HL-60/S4 treated with retinoic acid at 250 ng/mL for 4 days and 3 days (cell line): ENCODE measurements around the gene DUSP23.

Experiments used
- in situ Hi-C: fragments of 300-500 bp; cut with MboI; formaldehyde crosslinking; loops from 2 replicates; pipeline ENCODE4 v1.7.0; 2022; ENCODE audit warnings: low sequenced_read_pairs

The DUSP23 gene

DNA sequence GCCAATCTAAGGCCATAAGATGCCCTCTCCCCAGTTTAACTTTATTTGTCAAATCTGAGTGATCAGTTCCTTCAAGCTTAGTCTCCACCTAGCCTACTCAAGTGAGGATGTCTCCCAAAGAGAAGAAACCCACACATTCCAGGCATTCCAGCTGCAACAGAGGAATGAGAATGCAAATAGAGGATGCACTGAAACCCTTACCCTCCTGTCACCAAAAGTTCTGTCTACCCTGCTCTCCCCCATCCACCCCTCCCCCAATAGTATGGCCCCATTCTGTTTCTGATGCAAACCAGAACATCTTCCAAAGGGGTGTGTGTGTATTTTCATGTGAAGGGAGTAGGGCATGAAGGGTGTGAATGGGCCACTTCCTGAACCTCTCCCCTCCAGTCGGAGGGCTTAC lies 3.0 kb downstream of the DUSP23 start:
- in situ Hi-C loops, result no loop called here

DNA sequence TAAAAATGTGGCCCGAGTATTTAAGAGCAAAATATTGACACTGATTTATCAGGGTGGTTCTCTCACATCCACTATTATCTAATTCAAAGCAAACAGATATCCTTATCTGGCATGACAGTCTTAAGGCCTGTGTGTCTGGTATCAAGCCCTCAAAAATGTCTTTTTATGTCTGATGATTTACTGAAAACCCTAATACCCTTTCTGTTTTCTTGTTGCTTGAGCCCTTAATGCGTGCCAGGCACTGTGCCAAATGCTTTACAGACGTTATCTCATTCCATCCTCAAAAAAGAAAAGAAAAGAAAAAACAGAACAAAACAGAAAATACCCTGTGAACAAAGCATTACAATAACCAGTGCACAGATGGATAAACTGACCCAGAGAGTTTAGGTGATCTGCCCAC lies 5.7 kb downstream of the DUSP23 start:
- in situ Hi-C loops, result no loop called here

DNA sequence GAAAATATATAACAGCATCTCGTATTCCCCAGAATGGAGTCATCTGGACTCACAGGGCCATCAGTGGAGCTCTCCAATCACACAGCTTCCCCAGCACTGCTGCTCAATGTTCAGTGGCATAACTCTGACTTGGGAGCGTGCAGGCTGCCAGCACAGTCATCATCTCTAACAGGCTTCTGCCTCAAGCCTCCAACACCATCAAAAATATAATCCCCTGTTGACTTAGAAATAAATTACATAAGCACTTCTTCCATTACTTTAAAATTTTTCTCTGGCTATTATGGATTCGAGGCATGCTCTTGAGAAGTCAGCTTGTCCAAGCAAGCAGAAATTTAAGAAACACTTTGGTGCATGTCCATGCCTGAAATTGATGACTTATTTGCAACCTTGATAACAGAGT lies 6.2 kb downstream of the DUSP23 start:
- in situ Hi-C loops, result no loop called here

DNA sequence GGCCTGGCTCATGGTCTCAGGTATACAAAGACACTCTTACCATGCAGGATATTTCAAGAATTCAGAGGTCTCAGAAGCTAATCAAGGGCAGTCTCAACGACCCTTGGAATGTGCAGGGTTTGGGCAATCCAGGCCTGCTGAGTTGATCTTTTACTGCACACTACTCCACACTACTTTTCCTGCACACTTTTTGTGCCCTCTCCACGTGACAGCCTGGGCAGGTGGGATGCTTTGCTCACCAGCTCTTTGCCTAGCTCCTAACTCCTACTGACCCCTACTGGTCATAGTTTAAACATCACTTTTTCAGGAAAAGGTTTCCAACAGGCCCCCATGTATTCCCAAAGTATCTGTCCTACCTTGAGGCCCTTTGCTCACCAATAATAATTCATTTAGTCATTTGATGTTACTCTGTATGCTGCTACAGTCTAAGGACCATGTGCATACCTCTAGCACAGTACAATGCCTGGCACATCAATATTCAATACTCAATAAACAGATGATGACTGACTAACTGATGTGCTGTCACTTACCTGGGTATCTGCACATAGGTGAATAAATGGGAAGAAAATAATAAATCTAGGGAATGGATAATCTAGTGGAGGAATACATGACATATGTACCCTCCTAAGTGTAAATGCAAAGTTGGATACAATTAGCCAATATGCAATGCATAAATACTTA lies 9.6 kb downstream of the DUSP23 start:
- in situ Hi-C loops, result loop anchor here (5.0 to 10.0 kb wide), 2 partner anchors 104 to 217 kb away; no protein-coding TSS in a partner anchor

DNA sequence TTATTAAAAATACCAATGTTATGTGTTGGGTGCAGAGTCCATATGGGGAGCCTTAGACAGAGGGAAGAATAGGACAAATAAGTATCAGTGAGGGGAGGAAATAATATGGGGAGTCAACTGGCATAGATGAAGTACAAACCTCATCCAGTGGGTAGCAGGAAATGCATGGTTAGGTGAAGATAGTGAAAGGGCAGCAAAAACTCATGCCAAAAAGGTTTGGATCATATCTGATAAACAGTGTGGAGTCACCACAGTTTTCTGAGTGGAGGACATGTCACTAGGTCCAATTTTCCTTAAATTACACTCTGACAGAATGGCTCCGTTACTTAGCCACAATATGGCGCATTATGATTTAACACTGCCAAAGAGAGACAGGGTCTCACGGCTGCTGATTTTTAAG lies 10.3 kb downstream of the DUSP23 start:
- in situ Hi-C loops, result loop anchor here (5.0 to 10.0 kb wide), 2 partner anchors 104 to 216 kb away; no protein-coding TSS in a partner anchor

DNA sequence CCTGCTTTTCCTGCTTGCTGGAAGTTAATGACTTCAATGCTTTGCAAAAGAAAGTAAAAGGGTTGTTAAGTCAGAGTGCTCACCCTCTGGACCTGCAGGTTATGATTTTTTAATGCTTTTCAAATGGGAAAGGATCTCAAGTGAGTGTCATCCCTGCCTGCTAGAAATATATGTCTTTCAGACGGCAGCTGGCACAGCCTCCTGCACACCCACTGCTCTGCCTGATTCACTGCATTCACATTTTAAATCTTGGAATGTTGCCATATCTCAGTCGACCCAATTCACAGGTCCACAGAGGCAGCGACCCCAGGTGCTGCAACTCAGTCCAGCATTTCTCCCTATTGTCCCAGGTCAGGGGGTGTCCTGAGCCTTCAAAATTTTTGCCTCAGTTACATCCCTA lies 10.7 kb downstream of the DUSP23 start:
- in situ Hi-C loops, result loop anchor here (5.0 to 10.0 kb wide), 2 partner anchors 103 to 216 kb away; no protein-coding TSS in a partner anchor

DNA sequence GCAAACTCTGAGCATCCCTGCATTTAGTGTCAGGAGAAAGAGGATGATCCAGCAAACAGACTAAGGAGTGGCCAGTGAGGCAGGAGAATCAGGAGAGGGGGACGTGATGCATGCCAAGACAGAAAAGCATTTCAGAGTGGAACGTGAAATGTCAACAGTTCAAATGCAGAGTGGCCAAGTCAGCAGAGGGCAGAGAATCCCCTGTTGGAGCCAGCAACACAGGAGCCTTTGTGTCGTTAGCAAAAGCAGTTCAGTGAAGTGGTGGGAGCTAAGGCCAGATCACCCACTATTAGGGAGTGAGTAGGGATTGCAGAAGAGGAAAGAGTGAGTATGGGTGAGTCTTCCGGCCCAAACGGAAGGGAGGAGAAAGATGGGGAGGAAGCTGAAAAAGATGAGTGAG lies 14.8 kb downstream of the DUSP23 start:
- in situ Hi-C loops, result loop anchor here (10.0 kb wide), 1 partner anchor 99 kb away; no protein-coding TSS in a partner anchor

DNA sequence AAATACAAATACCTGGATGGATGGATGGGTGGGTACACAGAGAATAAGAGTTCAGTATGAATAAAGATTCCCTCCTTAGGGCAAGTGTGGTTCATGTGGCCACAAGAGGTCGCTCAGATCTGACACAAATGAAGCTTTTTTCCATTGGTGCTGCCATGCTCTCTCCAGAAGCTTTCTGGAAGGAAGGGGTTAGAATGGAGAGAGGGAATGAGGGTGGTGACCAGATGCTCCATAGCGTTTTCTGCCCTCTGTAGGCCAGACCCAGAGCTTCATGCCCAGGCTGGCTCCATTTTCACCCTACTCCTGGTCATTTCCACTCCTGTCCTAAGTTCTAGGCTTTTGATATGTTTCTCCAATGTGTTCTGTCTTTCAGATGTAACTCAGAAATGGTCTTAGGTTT lies 18.1 kb downstream of the DUSP23 start:
- in situ Hi-C loops, result loop anchor here (10.0 kb wide), 1 partner anchor 96 kb away; no protein-coding TSS in a partner anchor

DNA sequence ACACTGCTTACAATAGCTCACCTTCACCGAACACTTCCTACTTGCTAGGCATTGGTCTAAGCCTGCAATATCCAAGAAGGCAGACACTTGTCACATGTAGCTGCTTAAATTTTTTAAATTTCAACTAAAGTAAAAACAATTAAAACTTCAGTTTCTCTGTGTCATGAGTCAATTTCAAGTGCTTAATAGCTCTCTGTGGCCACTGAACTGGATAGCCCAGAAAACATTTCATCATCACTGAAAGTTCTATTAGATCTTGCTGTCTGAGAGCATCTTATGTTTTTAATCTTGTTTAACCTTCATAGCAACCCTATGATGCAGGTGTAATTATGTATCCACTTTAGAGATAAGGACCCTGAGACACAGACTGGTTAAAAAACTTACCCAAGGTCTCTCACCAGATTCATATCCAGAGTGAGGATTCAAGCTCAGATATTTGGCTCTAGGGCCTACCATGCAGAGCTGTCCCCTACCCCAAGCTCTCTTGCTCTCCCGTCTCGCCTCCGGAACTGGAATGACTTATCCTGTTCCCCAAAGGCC lies 18.8 kb downstream of the DUSP23 start:
- in situ Hi-C loops, result loop anchor here (10.0 kb wide), 1 partner anchor 95 kb away; no protein-coding TSS in a partner anchor

DNA sequence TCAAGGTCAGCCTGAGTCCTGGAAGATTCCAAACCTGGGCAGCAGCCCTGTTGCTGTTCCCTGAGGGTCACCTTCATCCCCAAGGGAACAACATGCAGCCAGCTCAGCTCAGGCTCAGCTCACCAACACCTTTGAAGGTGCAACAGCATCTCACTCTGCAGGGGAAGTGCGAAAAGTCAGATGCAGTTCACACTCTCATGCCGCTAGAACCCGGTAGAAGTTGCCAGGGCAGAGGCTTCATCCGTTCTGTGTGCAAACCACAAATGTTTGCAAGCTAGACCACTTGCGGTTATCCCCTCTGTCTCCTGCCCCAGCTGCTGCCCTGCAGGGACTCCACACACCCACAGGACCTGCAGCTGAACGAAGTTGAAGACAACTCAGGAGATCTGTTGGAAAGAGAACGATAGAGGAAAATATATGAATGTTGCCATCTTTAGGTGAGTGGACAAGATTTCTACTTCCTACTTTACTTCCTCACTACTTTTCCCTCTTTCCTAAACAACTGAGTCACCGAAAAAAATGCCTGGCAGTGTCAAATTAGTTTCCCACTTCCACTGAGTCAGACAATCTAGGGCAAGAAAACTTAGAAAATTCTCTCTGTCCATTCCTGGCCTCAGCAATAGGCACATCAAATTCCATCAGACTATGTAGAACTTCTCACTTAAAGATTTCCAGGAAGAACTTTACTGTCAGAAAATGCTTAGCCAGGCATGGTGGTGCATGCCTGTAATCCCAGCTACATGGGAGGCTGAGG lies 19.6 kb downstream of the DUSP23 start:
- in situ Hi-C loops, result no loop called here

DNA sequence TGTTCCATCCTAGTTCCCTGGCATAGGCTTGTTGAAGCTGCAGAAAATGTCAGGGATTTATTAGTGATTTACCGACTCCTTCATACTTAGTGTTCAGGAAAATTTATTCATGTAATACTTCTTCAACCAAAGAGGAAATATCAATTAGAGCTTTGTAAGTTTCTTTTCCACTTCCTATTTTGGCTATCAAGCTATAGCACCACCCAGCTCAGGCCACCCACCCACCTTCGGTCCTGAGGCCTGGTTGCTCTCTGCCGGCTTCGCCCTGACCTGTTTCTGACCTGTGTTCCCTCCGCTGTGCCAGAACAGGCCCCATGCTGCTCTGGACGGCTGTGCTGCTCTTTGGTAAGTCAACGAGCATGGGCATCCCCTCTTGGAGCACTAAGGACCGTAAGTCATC lies 21.3 kb downstream of the DUSP23 start, which contains the start of gene FCRL6:
Gene FCRL6 (plus strand): TSS at position 250 of the 400 bp plus-strand sequence. CDS start 65 bp downstream, at position 315.
- in situ Hi-C loops, result no loop called here

DNA sequence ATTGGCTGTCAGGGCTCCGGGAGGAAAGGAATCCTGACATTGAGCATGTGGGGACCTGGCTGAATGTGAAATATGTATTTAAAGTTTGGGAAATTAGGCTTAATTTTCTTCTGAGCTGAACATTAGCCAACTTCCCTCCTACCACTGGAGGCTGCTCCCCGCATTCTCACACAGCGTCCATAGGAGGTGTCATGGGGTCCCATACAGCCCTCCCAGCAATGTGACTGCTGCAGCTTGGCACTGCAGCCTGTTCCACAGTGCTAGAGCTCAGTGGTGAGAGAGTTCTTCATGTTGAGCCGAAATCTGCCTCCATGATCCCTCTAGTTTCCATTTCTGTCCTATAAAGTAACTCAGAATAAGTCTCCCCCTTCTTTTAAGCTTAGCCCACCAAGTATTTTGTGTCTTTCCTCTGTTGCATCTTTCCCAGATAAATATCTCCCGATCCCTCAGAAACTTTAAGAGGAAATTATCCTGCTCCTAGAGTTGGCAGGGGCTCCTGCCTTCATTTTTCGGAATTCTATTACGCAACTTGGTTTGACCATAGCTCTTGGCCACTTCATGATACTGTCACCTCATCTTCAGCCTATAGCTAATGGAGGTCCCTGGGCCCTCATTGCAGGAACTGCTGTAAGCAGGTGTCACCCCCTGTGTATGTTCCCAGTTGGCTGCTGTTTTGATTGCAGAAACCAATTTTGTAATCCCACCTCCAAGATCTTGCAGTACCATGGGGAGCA lies 23.4 kb downstream of the DUSP23 start:
- in situ Hi-C loops, result no loop called here

DNA sequence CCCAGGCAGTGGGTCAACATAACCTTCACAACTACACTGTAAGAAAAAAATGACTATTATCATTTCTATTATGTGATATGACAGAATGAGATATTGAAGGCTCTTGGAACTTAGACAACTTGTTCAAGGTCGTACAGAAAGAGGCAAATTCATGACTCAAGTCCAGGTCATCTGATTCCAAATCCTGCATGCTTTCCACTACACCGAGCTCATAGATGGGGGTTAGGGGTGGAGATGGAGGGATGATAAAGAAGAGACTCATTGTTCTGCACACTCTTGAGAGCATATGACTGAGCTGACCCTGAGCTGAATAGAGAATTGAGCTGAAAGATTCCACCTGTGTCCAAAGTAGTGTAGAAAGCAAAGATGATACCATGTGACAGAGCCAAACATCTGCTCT lies 24.2 kb downstream of the DUSP23 start:
- in situ Hi-C loops, result no loop called here

DNA sequence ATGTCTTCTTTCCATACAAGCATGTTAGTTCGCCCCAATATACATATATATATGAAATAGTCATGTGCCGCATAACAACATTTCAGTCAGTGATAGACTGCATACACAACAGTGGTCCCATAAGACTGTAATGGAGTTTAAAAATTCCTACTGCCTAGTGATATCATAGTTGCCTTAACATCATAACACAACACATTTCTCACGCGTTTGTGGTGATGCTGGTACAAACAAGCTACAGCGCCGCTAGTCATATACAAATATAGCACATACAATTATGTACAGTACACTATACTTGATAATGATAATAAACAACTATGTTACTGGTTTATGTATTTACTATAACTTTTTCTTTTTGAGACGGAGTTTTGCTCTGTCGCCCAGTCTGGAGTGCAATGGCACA lies 35.2 kb downstream of the DUSP23 start:
- in situ Hi-C loops, result no loop called here

DNA sequence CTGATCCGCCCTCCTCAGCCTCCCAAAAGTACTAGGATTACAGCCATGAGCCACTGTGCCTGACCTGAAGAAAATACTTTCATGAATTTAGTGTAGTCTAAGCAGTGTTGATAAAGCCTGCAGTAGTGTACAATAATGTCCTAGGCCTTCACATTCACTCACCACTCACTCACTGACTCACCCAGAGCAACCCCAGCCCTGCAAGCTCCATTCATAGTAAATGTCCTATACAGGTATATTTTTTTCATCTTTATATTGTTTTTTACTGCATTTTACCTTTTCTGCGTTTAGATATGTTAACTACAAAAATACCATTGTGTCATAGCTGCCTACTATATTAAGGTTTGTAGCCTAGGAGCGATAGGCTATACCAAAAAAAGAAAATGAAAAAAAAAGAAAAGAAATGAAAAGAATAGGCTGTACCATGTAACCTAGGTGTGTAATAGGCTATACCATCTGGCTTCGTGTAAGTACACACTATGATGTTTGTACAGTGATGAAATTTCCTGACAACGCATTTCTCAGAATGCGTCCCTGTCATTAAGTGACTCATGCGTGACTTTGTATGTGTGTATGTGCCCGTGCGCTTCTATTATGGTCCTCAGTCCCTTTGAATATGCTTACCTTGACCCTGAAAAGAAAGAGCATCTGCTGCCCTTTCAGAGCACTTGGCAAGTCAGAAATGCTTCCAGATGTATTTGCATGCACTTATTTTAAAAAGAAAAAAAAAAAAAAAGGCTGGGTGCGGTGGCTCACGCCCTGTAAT lies 36.7 kb downstream of the DUSP23 start:
- in situ Hi-C loops, result no loop called here

DNA sequence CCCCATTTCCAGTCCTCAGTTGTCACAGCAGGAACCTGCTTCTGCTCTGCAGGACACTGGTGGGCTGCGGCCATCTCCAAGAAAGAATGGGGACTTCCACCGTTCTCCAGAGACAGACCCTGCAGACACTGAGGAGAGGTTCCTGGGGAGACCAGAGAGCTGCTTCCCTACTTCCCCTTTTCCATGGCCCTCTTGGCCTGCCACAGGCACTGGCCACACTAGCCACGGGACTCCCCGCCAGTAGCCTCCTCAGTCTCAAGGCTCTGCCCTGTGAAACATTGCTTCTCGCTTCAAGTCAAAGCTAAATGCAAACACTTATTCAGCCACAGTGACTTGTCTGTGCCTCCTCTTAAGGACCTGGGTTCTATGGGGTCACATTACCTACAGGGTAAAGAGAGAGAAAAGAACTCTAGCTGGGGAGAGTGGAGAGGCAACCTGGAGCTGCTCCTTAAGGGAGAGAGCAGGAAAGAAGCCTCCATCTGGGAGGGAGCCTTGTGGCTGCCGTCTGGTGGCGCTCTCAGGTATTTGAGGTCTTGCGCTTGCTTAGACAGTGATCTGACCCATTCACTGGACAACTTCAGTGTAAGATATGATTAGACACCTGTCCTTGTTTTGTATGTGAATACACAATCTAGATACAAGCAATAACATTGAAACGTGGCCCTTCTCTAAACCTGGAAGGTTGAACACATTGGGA lies 40.6 kb downstream of the DUSP23 start:
- in situ Hi-C loops, result no loop called here

DNA sequence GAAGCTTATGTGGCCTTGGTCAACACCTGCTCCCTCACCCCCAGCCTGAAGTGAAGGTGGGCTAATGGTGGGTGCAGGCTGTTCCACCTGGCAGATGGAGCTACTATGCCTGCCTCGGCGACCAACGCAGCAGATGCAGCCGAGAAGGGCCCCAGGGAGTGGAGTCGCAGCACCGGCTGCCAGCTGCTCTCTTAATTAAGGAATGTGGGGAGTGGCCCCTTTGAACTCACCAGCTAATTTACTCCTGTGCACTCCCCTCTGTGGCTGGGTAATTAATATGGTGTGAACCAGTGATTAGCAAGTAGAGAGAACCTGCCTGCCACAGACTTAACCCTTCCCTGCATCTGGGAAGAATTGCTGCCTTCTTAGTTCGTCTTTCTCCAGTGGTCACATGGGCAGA lies 42.6 kb downstream of the DUSP23 start:
- in situ Hi-C loops, result no loop called here

DNA sequence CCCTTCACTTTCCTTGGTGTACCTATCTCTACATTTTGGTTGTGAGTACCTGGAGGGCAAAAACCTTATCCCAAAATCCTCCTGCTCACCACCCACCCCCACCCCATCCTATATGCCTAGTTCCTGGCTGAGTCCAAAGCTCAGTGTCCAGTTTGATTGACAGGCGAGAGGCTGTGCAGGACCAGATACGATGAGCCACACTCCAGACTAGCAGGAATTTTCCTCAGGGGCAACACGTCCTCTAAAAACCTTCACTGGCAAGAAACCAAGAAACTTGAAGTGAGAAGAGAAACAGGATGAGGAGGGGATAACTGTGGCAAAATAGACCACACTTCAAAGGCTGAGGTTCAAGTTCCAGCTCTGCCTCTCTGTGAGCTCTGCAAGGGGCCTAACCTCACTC lies 44.8 kb downstream of the DUSP23 start:
- in situ Hi-C loops, result no loop called here

DNA sequence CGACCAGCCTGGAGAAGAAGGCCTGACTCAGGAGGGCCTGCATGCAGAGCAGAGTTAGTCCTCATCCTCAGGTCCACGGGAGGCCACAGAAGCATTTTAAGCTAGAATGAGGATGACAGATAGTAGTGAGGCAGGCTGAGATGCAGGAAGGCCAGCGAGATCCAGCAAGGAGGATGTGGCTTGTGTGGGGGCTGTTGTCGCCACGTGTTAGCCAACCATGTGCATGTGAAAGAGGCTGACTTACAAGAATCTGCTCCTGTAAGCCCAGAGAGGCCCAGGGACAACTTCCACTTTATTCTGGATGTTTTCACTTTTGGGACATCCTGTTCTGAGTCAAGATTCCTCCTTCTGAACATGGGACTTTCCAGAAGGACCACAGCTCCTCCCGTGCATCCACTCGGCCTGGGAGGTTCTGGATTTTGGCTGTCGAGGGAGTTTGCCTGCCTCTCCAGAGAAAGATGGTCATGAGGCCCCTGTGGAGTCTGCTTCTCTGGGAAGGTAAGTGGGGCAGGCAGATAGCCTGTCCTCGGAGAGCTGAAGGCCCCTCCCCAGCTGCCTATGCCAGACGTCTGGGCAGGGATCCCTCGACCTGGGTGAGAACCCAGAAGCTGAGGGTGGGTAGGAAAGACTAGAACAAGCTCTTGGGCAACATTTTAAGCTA lies 45.8 kb downstream of the DUSP23 start, which contains the start of gene SLAMF8:
Gene SLAMF8 (plus strand): TSS at position 433 of the 661 bp plus-strand sequence. CDS start 26 bp downstream, at position 459.
- in situ Hi-C loops, result no loop called here
